T-helper 9 cell (primary cell): ENCODE measurements around the gene AFF3.
"Not testable (repeated sequence)": the region's sequence is repeated elsewhere in the genome, so short reads cannot be mapped to it uniquely, and the experiment has no call there.

Experiments used
- DNase-seq: peaks from one replicate; pipeline ENCODE4 v3.0.0-alpha.2; 2020

AFF3 gene

DNA sequence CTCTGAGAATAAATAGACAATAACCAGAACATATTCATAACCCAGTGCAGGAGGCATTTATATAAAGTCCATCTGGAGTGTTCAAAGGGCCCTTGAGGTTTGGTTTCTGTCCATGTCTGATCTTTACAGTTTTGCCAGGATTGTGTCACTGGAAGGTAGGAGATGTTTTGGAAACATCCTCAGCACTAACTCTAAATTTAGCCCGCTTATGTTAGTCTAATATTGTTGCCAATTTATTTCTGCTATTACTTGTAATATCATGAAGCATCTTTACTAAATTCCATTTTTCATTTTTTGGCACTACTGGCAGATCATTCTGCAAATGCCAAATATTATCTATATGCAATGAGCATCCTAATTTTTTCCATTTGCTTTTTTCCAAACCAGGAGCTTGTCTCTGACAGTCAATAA lies 630.2 kb downstream of the AFF3 start:
- no peak for DNase-seq

DNA sequence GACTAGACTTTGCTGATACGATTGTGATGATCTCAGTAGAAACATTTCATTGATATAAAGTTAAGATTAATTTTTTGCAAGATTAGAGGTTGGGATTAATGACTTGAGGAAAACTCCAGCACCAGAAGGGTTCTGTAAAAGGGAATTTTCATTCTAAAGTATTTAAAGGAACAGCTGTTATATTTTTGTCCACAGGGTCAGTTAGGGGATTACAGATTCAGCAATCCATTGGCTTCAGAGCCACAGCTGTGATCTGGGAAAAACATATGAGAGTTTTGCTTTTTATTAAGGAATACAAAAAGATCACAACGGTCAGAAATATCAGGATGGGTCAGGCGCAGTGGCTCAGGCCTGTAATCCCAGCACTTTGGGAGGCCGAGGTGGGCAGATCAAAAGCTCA lies 633.0 kb downstream of the AFF3 start:
- DNase-seq: no peak

DNA sequence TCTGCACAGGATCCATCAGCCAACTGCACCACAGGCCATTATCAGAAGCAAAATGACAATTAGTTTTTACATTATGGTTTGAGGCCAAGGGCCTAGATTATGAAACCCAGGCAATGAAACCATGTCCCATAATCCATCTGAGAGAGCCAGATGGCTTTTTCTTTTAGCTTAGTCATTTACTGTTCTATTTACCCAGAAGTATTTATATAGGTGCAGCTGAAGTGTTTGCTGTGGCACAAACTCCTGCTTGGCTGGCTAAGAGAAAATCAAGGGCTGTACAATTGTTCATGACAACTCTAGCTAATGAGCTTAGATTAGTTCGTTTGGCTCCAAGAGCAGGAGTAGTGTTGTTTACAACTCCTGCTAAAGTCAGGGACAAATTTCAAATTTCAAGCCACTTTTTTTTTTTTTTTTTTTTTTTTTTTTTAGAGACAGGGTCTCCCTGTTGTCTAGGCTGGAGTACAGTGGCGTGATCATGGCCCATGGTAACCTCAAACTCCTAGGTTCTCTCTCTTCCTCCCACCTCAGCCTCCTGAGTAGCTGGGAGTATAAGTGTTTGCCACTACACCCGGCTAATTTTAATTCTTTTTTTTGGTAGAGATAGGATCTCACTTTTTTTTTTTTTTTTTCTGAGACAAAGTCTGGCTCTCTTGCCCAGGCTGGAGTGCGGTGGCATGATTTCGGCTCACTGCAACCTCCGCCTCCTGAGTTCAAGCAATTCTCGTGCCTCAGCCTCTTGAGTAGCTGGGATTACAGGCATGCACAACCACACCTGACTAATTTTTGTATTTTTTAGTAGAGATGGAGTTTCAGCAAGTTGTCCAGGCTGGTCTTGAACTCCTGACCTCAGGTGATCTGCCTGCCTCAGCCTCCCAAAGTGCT lies 634.2 kb downstream of the AFF3 start:
- DNase-seq: no peak

DNA sequence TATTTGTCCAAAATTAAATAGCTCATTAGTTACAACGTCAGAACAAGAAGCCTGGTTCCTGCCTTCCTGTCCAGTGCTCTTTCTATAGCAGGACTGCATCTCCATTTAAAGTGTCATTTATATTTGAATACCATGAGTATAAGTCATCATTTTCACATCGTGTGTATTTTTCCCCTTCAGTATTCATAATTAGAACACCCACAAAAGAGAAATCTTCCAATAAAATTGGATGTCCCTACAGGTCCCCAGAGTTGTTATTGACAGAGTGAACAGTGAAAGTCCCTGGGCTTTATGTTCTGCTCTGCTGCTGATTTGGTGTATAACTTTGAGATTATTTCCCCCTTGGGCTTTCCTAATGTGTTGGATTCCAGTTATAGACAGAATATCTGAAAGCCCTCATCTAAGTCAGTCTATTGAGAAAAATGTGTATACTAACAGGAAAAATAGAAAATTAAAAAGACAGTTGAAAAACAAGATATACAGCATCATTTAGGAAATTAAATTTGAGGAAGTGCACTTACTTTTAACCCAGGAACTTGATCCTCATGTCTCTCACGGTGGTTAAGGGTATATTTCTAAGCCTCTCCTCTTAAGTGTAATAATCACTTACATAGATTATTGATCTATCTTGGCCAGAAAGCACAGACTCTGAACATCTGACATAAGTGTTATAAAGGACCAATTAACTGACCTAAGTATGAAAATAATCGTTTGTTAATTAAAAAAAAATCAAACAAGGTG lies 637.4 kb downstream of the AFF3 start:
- DNase-seq: no peak

DNA sequence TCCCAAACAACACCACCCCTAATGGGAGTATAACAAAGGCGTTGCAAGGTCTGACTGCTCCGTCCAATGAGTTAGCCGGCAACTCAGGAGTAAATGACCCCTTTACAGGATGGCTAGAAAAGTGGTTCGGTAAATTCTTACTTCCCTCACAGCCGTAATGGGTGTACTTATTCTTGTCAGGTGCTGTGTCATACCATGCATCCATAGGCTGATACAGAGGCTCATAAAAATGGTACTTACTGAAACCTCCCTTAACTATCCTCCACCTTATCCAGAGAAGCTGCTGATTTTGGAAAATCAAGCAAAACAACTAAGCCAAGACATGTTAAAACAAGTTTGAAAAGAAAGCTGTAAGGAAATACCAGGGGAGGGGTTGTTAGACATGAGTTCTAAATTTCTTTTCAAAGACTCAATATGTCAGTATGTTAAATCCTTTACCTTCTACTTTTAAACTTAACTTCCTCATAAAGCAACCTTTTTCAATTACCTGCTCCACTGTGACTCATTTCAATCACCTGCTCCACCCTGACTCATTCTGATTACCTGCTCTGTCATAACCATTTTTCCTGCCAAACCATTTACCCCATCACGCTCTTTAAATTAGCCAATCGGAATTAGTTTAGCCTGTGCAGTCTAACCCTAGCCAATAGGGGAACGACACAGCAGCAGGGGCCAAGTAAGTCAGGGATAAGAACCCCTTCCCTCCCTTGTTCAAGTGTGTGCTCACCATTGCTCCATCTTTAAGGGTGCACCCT lies 638.6 kb downstream of the AFF3 start:
- not testable (repeated sequence) for DNase-seq

DNA sequence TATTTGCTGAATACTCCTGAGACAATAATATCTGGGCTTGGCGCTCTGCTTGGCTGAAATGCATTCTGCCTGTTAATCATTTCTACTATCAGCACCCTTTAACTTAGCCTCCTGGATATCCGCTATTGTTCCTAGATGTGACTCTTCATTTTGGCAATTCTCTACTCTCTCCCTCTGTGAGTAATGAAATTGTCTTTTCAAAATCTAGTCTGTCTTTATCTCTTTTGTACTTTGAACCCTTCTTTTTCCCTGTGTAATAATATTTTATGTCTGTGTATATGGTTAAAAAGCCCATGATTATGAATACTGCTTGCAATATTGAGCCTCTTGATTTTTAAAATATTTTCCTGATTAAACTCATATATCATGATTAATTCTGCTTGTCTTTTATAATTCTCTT lies 646.4 kb downstream of the AFF3 start:
- DNase-seq: no peak
